HG03521 (cell line): Measurements from ENCODE around the gene FXYD3.
A peak's percentile ranks its signal among the peaks of the same experiment; 100 is the strongest.
"Not testable (repeated sequence)": the region's sequence is repeated elsewhere in the genome, so short reads cannot be mapped to it uniquely, and the experiment has no call there.

Experiments used
- ATAC-seq: cut with Tn5 transposase; IDR thresholded peaks from one replicate; pipeline ENCODE4 v1.9.1; 2021; ENCODE audit warnings: mild to moderate bottlenecking, moderate library complexity; ENCODE audit not compliant: unreplicated experiment

The FXYD3 gene

DNA sequence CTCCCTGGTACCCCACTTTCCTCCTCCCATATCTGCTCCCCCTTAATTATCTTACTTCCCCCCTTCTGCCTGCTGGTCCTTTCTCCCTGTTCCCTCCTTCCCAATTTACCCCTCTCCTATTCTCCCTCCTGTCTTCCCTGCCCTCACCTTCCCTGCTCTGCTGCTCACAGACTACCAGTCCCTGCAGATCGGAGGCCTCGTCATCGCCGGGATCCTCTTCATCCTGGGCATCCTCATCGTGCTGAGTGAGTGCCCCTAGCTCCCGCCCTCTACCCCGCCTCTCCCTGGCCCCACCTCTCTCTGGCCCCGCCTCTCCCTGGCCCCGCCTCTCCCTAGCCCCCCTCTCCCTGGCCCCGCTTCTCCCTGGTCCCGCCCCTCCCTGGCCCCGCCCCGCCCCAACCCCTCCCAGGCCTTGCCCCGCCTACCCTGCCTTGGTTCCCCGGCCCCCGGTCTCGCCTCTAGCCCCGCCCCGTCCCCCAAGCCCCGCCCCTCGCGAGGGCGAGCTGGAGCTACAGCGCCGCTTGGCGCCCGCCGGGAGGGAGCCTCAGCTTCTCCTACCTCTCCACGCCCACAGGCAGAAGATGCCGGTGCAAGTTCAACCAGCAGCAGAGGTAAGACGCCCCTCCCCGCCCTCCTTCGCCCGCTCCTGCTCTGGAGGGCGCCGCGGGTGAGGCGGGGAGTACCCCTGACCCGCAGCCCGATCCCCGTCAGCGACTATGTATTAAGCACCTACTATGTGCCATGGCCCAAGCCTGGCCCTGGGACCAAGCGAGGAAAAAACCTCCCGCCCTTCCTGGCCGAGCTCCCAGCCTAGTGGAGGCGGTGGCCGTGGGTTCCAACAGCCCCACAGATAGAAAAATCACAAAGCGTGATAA, 25.6 kb downstream of the FXYD3 start:
- ATAC-seq = peak; percentile 53

DNA sequence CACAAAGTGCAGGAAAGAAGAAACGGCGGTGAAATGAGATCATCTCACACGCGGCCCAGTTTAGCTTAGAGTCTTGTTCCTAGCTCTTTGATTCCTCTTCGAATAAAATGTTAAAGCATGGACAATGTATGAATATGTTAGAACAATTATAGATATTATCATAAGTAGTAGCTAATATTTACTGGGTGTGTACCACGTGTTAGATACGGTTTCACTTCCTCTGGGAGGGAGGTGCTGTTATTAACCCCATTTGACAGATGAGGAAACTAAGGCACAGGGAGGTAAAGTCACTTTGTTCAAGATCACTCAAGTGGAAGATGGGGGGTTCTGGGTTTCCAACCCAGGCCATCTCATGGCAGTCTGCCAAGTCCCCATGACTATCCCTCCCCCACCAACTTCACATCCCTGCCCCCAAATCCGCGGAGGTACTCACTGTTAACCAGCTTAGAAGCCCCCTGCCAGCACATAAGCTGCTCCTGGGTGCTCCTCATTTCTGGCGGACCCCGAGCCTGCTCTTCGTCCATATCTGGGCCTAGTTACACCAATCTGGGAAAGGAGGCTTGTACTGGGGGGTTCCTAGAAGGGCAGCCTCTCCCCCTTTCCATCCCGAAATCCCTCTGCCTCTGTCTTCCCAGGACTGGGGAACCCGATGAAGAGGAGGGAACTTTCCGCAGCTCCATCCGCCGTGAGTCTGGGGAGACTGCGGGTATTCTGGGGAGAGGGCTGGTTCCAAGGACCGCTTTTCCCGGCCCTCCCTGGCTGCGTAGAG, 26.4 kb downstream of the FXYD3 start:
- ATAC-seq = no peak

GRCh38 chr19:35142606-35143230, 27.1 kb downstream of the FXYD3 start:
- no peak for ATAC-seq

DNA sequence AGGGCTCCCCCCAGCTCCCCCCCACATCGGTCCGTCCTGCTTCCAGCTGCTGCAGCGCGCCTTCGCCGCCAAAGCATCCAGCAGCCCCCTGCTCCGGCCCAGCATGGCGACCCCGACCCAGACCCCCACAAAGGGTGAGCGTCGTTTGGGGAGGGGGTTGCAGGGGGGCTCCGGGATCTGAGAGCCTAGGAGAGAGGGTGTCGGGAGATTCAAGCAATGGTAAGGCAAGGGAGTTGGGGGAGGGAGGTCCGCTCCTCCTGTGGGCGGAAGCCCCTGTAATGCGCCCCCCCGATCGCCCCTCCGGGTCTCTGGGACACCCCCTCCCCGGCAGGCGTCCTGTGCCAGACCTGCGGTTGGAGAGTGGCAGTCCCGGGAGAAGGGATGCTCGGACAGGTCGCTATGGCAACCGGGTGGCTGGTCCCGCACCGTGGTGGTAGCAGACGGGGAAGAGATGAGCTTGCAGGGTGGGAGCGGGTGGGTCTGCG, 27.6 kb downstream of the FXYD3 start, which contains the start of gene FXYD7:
Gene FXYD7, plus strand, starts transcription at position 25 of the 485 bp plus-strand sequence. Its CDS starts 79 bp downstream, at position 104.
- ATAC-seq = no peak

GRCh38 chr19:35143818-35144217, 28.2 kb downstream of the FXYD3 start:
- no peak for ATAC-seq

- ATAC-seq = no peak
These were observed 28.6 kb downstream of the FXYD3 start for GRCh38 chr19:35144259-35144599.

GRCh38 chr19:35144600-35145436, 29.2 kb downstream of the FXYD3 start:
- no peak for ATAC-seq

DNA sequence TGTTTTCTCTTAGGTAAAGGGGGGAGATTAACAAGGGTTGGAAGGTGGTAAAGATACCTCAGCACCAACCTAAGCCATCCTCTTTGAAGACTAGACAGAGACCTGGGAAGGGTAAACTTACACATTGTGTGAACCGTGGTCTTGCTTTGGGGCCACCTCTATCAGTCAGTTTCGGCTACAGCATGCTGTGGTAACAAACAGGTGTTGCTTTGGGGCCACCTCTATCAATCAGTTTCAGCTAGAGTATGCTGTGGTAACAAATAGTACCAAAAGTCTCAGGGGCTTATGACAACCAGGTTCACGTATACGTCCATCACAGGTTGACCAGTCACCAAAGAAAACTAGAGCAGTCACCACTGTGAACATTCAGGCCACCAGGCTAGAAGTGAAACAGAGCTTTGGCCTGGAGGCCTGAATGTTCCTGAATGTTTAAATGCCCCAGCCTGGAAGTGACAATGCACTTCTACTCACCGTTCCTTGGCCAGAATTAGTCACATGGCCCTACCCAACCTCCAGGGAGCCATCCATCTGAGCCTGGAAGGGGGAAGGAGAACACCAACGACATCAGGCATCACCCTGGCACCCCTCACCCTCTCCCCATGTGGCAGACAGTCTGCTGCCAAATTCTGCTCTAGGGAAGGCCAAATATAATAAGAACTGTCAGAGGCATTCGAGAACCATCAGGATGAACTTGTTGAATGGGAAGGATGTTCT, 31.3 kb downstream of the FXYD3 start:
- no peak for ATAC-seq

DNA sequence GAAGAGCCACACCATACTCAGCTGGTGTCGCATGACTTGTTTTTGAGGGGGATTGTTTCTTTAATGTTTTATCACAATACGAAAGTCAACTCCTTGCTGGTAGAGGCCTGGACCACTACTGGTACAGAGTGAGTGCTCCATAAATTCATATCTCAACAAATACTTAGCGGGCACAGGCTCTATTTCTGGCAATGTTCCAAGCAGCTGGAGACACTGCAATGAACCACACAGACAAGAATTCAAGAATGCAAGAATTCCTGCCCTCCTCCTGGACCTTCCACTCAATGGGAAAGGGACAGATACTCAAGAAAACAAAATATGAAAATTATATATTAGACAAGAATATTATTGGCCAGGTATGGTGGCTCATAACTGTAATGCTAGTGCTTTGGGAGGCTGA, 33.8 kb downstream of the FXYD3 start:
- no peak for ATAC-seq

- ATAC-seq = no peak
These were observed 34.8 kb downstream of the FXYD3 start for GRCh38 chr19:35150445-35150844.

DNA sequence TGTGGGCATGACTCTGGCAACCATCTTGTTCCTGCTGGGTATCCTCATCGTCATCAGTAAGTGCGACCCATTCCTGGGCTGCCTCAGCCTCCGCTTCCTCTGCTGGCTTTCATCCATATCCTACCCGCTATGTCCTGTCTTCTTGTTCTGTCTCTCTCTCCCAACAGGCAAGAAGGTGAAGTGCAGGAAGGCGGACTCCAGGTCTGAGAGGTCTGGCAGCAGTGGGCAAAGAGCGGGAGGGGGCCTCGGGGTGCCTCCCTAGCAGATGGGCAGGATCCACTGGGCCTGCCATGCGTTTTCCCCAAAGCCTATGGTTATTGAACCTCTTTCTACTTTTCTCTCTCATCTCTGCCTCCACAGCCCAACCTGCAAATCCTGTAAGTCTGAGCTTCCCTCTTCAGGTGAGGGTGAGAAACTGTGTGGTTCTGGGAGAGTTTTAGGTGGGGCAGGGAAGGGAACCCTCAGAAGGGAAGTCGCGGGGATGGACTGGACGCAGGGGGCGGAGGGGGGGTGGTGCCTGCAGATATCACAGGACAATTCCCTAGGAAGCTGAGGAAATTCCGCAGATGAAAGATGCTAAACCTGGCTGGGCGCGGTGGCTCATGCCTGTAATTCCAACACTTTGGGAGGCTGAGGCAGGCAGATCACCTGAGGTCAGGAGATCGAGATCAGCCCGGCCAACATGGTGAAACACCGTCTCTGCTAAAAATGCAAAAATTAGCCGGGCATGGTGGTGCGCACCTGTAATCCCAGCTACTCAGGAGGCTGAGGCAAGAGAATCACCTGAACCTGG, 35.8 kb downstream of the FXYD3 start:
- no peak for ATAC-seq

DNA sequence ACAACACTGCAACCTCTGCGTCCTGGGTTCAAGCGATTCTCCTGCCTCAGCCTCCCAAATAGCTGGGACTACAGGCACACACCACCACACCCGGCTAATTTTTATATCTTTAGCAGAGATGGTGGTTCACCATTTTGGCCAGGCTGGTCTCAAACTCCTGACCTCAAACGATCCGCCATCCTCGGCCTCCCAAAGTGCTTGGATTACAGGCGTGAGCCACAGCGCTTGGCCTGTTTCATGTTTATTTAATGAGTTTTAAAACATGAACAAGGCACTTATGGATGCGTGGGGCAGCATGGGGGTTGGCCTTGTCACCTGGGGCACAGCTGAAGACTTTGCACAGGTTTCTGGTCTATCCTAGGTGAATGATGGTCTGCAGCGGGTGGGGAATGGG, 37.5 kb downstream of the FXYD3 start:
- not testable (repeated sequence) for ATAC-seq

DNA sequence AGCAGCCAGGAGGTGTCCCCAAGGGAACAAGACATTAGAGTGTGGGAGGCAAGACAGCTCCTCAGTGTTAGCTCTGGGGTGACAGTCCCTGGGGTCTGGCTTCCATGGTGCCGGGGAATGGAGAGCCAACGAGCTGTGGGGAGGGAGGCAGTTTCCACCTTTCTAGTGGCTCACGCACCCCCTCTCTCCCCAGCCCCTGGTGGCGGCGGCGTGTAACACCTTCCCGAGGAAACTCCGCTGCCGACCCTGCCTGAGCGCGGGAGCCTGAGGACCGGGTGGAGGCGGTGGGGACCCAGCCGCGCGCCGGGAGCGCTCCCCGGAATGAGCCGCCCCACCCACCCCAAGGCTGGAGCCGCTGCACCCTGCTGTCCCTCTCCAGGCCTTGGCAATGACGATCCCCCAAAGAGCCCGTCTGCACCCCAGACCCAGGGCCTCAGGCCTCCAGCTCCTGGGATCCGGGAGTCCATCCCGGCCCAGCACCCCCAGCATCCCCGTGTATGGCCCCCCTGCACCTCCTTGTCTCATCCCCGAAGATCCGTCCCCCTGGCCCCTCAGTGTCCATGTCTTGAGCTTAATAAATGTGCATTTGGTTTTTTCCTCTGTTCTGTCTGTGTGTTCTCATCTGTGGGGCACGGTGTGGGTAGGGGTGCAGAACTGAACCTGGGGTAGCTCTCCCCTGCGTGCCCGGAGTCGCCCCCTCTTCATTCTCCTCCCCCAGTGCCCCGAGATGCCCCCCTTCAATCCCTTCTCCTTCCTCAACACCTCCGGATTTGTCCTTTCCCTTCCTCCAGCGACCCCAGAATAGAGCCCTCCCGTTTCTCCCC, 38.3 kb downstream of the FXYD3 start:
- peak; percentile 54 for ATAC-seq

DNA sequence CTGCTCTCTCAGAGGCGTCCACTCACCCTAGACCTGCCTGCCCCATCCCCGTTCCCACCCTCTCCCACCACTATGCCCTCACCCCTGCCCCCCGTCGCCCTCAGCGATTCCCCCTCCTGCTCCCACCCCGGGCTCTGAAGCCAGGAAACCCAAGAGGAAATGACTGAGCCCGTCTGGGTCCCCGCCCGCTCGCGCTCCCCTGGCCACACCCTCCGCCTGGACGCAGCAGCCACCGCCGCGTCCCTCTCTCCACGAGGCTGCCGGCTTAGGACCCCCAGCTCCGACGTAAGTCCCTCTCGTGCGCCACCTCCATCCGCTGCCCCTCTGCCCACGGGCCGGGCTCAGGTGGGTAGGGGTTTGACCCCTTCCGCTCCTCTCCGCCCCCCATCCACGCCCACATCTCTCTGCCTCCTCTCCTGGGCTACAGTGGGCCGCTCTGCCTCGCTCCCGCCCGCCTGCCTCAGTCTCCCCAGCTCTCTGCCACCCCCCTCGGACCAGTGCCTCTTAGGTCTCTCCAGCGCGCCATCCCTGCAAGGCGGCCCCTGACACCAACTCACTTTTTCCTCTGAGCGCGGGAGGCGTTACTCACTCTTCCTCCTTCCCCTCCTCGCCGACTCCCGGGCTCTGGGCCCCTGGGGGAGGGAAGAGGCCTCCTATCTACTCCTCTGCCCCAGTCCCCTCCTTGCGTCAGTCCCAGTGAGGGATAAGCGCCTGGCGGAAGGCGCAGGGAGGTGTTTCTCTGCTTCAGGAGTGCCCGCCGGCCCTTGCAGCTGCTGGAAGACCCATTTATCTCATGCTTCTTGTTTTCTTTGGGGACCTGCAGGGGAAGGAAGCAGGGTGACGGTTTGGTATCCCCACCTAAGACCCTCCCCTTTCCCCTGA, 39.1 kb downstream of the FXYD3 start, which contains the start of gene FXYD5:
Gene FXYD5, plus strand, starts transcription at position 211 of the 882 bp plus-strand sequence. CDS start 816 bp downstream, outside the sequence.
- ATAC-seq = no peak

- ATAC-seq = no peak
These were observed 39.8 kb downstream of the FXYD3 start for GRCh38 chr19:35155441-35155840.

- ATAC-seq = no peak
These were observed 40.5 kb downstream of the FXYD3 start for GRCh38 chr19:35155981-35156672.

DNA sequence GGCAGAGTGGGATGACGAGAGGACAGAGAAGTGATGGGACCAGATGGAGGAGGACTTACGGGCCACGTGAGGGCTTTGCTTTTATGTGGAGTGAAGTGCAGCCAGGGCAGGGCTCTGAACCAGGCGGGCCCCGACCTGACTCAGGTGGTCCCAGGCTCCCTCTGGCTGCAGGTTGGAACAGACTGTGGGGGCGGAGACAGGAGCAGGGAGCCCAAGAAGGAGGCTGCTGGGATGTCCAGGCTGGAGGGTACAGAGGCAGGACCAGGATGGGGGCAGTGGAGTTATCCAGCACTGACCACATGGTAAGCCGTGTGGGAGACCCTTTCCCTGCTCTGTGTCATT, 41.0 kb downstream of the FXYD3 start:
- no peak for ATAC-seq
